HPDE6-E6E7 (cell line): Measurements from ENCODE around the gene ZNF2.
"Not testable (repeated sequence)": the region's sequence is repeated elsewhere in the genome, so short reads cannot be mapped to it uniquely, and the experiment has no call there.

Experiments used
- DNase-seq: peaks from one replicate; pipeline ENCODE4 v3.0.0; 2011; ENCODE audit warnings: missing footprints; ENCODE audit errors: extremely low spot score

Gene ZNF2

DNA sequence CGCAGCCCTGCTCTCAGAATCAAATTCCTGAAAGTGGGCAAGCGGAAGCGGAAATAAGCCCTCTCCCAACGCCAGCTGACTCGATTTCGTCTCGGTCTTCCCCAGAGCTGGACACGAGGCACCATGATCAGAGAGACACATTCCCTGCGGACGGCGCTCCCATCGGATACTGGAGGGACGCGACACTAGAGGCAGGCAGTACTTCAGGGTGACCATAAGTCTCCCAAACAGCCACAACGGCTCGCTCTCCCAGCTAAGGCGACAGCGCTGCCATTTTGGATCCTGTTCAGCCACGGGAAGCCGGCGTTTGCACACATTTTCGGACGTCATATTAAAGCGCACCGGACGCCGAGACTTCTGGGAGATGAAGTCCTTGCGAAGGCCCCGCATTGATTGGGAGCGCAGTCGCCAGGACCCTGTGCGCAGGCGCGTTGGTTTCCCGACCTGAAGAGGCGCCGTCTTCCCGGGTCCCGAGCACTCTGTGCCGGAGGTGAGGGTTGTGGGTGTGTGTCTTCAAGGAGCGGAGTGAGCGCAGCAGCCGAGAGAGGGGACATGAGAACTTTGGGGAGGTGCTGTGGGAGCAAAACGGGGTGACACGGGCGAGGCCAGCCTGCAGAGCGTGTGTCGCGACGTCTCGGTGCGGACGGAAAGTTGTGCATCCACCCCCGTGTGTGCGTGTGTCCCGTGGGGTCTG lies at the start of gene ZNF2:
Gene ZNF2 (plus strand): TSS at position 439 of the 694 bp plus-strand sequence. CDS start 10,418 bp downstream, outside the sequence.
- peak; percentile 99 for DNase-seq

DNA sequence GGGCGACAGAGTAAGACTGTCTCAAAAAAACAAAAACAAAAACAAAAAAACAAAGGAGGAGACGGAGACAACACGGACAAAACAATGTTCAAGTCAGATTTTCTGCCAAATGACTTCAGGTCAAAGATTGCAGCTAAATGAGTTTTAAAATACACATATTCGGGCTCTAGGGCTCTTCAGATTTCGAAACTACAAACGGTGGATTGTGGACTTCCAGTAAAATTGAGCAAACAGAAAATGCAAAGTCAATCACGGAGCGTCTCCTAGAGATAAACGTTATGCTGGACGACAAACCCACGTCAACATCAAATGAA lies 44.6 kb upstream of the ZNF2 start:
- no peak for DNase-seq

- DNase-seq = peak; percentile 88
These were observed 44.0 kb upstream of the ZNF2 start, which contains the start of gene MRPS5 for GRCh38 chr2:95121407-95122196. MRPS5 (minus strand) TSS chr2:95121808; CDS start chr2:95121791, 17 bp downstream.

DNA sequence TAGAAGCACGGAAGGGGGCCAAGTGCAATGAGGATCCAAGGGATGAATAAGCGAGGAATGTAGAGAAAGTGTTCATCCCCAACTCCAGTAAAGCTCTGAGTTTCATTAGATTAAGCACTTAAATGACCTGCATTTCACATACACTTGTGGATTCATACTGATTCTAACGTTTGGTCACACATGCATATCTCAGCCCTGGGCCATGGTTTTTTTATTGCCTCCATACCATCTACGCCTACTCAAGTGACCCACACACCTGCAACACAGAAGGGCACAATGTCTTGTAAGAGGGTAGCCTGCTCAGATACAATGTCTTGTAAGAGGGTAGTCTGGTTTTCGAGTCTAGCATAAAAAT lies 43.4 kb upstream of the ZNF2 start:
- DNase-seq = peak; percentile 1

- no peak for DNase-seq
These were observed 26.9 kb upstream of the ZNF2 start for GRCh38 chr2:95138702-95139101.

GRCh38 chr2:95143838-95144237 lies 21.8 kb upstream of the ZNF2 start:
- no peak for DNase-seq

DNA sequence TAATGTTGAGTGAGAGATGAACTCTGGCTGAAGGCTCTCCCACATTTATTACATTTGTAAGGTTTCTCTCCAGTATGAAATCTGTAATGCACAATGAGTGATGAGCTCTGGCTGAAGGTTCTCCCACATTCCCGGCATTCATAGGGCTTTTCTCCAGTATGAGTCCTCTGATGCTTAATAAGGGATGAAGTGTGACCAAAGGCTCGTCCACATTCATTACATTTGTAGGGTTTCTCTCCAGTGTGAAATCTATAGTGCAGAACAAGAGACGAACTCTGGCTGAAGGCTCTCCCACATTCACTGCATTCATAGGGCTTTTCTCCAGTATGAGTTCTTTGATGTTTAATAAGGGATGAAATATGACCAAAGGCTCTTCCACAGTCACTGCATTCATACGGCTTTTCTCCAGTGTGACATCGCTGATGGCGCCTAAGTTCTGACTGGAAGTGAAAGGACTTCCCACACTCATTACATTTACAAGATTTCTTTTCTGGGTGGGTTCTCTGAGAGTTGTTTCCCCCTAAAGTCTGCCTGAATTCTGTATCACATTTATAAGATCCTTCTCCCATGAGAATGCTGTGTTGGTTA lies 16.1 kb upstream of the ZNF2 start:
- no peak for DNase-seq

DNA sequence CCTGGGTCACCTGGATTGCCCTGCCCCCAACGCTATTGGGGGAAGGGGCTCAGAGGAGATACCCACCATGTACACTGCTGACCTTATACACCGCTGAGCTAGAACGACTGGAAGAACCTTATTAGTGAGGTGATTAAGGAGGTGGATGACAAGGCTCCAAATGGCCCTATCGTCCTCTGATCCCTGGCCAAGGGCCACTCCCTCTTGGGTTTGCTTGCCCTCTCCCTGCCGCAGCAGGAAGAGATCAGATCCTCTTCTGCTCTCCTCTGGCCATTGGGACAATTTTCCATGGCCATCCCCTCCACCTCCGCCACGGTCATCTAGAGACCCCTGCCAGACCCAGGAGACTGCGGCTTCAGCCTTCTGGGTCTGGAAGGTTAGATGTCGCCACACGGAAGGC lies 7.2 kb upstream of the ZNF2 start:
- no peak for DNase-seq

DNA sequence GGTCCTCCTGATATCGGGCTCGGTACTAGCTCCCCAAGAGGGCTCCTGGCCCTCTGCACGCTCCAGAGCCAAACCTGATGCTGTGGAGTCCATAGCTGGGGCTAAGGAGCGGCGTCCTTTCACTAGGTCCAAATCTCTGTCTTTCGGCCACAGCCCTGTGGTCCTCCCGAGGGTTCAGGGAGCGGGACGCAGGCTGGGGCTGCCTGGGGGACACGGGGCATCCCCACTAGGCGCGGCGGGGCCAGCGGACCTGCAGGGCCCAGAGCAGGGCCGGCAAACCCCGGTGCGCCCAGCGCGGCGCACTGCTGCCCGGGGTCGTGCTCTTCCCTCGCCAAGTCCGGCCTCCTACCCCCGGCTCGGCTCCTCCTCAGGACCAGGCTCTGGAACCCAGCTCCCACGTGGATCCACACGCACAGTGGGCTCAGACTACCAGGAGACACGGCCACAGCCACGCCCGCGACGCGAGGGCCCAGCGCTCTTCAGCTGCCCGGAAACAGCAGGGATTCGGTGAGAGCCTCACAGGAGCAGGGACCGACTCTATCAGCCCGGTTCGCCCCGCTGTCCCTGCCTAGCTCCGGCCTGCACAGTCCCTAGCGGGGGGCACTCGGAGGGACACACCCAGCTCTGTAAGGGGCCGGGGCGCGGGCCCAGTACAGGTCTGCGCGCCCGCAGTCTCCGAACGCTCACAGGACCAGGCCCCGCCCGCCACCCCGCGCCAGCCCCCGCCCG lies 6.6 kb upstream of the ZNF2 start:
- DNase-seq = peak; percentile 21

DNA sequence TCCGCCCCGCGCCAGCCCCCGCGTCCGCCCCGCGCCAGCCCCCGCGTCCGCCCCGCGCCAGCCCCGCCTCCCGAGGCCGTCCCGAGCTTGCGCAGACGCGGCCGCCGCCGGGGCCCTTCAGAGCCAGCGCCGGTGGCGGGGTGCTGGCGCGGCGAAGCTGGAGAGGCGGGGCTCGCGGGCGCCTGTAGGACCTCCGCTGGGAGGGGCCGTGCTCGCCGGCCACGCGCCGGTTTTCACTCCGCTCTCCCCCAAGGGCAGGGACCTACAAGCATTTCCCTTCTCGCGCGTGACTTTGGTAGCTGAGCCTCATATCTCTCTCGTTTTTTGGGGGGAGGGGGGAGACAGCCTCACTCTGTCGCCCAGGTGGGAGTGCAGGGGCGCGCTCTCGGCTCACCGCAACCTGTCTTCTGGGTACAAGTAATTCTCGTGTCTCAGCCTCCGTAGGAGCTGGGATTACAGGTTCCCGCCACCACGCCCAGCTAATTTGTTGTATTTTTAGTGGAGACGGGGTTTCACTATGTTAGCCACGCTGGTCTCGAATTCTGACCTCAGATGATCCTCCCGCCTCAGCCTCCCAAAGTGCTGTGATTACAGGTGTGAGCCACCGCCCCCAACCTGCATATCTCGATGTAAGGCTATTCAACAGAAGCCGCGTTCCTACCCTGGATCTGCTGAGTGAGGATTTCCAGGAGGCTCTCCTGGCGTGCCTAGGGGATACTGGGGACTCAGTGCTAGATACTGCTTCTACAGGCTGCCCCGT lies 5.7 kb upstream of the ZNF2 start, which contains the start of gene ZNF514:
Gene ZNF514 (minus strand): TSS at position 159 of the 760 bp plus-strand sequence. CDS start 6,595 bp downstream, outside the sequence.
- DNase-seq = peak; percentile 63

GRCh38 chr2:95165030-95165370 lies 609 bp upstream of the ZNF2 start:
- DNase-seq = peak; percentile 25

- DNase-seq = no peak
These were observed 605 bp downstream of the ZNF2 start for GRCh38 chr2:95166065-95166763.

DNA sequence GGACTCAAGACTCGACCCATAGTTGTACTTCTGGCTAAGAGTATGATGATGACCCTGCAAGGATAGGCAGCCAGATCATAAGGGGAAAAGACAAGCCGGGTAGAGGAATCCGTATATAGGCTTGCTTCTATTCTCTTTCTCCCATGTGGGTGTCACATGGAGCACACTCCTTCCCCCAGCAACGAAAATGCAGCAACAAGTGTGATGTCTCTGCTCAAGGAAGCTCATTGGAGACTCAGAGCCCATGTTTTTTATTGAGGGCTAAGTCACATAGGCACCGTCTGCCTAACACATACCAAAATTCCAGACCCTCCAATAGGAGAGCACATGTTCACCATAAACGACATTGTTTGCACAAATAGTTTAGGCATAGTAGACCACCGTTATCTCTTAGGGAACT lies 6.3 kb downstream of the ZNF2 start:
- no peak for DNase-seq

GRCh38 chr2:95174031-95174542 lies 8.5 kb downstream of the ZNF2 start:
- no peak for DNase-seq

DNA sequence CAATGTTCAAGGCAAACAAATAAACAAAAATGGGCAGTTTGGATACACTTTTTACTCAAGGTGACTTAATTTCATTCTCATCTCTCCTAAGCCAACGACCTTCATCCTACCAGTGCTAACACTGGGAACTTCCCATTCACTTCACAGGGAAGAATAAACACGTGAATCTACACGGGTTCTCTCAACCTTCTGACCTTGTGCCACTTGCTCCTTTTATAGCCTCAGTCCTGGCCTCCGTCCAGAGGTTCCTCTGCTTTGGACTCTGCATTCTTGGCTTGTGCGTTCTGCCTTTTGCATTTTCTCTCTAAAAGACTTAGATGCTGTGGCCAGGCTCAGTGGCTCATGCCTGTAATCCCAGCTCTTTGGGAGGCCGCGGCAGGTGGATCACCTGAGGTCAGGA lies 13.8 kb downstream of the ZNF2 start:
- DNase-seq = no peak

DNA sequence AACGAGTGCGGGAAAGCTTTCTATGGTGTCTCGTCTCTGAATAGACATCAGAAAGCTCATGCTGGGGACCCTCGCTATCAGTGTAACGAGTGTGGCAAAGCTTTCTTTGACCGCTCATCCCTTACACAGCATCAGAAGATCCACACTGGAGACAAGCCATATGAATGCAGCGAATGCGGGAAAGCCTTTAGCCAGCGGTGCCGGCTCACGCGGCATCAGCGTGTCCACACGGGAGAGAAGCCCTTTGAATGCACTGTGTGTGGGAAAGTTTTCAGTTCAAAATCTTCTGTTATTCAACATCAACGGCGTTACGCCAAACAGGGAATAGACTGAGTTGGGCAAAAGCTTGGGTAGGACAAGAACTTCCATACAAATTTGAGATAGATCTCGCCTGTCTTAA lies 16.2 kb downstream of the ZNF2 start:
- no peak for DNase-seq

GRCh38 chr2:95185197-95185596 lies 19.6 kb downstream of the ZNF2 start:
- no peak for DNase-seq

GRCh38 chr2:95185973-95186372 lies 20.4 kb downstream of the ZNF2 start:
- DNase-seq = no peak

GRCh38 chr2:95192956-95193355 lies 27.3 kb downstream of the ZNF2 start:
- not testable (repeated sequence) for DNase-seq

DNA sequence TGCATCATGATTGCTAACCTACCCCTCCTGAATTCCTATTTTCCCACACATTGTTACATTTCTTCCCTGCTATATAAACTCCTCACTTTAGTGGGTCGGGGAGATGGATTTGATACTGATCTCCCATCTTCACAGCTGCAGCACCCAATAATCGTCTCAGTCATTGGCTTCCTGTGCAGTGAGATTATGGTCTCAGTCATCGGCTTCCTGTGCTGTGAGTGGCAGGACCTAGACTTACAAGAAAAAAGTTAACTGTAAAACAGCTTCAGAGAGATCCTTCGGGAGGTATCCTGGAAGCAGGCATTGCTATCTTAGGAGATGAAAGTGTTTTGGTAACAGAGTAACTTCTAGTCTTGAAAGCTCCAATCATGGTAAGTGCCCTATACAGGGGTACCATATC lies 38.3 kb downstream of the ZNF2 start:
- no peak for DNase-seq

DNA sequence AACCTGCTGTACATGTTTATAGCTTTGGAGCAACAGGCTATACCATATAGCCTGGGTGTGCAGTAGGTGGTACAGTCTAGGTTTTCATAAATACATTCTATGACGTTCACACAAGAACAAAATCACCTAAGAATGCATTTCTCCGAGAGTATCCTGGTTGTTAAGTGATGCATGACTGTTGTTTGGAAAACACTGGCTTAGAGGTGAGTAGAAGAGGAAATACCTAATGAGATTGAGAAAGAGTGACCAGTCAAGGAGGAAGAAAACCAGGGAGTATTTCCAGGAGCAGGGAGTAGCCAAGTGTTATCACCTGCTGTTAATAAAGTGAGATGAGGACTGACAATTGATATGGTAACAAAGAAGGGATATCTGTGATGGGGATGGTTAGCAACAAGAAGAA lies 38.8 kb downstream of the ZNF2 start:
- no peak for DNase-seq
